Loucy (cell line): ENCODE data around the gene SNX19.

Experiments
- CTCF ChIP-seq: fragments of 200-600 bp; sonication (generic); conservative IDR thresholded peaks from 2 replicates; pipeline ENCODE4 v1.5.1; 2014; ENCODE audit warnings: mild to moderate bottlenecking, antibody characterized with exemption, low read length
- EZH2phosphoT487 ChIP-seq: fragments of 200-600 bp; IDR thresholded peaks from 2 replicates; pipeline ENCODE4 v1.6.1; 2018; ENCODE audit warnings: antibody characterized with exemption, mild to moderate bottlenecking, moderate library complexity, borderline replicate concordance

DNA sequence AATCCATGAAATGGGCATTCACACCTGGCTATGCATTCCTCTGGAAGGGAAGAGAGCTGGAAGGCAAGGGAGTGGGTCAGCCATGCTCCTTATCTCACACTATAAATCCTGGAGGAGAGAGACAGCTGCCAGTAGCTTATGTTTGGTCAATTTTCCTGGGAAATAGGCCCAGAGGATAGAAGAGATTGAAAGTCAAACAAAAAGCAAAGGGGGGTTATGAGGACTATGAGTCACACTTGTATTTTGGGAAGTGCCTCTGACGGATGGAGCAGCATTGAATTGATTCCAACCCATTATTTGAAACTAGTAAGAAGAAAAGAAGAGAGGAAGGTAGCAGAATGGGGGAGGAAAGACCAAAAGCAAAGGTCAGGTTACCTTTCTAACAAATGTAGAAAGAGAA is 25.0 kb downstream of the SNX19 start:
- TF ChIP-seq CTCF = no peak
- TF ChIP-seq EZH2phosphoT487 = no peak
